HG03432 (cell line): ENCODE measurements around the gene DDX5.

Source experiments
- ATAC-seq: cut with Tn5 transposase; IDR thresholded peaks from one replicate; pipeline ENCODE4 v1.9.1; 2021; ENCODE audit warnings: mild to moderate bottlenecking, moderate library complexity; ENCODE audit not compliant: unreplicated experiment

Gene DDX5

DNA sequence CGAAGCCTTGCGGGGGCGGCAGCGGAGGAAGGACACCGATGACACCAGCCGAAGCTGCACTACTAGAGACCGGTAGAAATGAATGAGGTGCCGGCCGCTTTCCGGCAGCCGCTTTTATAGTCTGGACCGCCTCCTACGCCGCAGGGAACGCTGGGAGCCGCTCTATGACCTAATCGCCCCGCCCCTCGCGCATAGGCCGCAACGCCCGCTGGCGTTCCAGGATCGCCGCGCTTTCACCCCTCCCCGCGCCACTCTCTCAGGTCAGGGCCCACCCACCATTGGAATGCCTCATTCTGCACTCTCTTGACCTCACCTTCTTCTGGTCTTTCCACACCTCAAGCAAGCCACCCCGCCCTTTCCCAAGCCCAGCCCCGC is at the start of gene DDX5:
Gene DDX5 (minus strand): TSS at position 89 of the 375 bp plus-strand sequence. CDS start 170 bp downstream, outside the sequence.
- ATAC-seq: peak; percentile 70

DNA sequence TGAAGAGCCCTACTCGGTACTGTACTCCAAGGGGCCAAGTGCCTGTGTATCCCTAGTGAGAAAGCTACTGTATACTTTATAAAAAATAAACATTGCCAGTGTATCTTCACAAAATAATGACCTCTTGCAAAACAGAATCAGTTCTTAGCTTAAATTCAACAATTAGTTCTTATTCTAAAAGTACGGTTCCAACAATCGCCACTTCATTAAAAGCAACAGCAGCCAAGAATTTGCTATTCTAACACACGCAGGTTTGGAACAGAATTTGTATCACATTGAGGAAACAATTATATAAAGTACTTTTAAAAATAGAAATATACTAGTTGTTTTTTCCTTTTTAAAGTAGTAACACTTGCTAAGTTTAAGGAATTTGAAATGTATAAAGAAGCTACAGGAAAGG is 49.2 kb upstream of the DDX5 start:
- no peak for ATAC-seq

DNA sequence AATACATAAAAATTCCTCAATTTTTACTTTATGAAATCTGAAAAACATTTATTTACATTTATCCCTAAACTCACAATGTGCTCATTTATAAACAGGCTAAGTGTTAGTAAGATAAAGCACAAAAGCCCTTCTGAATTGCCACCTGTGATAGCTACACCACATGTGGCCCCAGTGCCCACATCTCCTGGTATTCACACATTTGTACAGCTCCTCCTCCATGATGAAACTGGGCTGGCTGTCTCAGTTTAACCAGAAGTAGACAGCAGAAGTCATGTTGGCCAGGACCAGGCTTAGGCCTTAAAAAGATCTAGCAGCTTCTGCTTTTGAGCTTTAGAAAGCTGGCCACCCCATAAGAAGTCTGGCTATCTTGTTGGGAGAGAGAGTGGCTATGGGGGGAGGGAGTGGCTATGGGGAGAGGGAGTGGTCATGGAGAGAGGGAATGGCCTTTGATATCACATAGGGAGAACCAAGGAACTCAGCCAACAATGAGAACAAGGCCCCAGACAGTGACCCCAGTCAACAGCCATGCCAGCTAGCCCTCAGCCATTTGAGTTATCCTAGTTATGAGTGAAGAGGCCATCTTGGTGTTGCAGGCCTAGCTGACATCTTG is 48.0 kb upstream of the DDX5 start:
- no peak for ATAC-seq

DNA sequence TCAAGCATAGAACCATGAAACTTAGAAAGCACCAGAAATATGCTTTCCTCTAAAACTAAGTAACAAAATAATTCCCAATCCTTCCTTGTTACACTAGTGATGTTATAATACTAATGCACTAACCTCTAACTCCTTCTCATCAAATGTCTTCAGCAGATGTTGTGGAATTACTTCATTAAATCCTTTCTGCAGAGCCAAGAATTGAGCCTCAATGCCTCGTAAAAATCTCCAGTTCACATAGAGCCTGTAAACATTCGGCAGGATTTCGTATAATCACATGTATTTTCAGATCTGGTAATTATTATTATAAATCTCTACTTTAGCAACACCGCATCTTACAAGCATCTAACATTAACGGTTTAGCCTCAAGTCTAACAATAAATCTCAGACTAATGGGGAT is 45.4 kb upstream of the DDX5 start:
- ATAC-seq: no peak

DNA sequence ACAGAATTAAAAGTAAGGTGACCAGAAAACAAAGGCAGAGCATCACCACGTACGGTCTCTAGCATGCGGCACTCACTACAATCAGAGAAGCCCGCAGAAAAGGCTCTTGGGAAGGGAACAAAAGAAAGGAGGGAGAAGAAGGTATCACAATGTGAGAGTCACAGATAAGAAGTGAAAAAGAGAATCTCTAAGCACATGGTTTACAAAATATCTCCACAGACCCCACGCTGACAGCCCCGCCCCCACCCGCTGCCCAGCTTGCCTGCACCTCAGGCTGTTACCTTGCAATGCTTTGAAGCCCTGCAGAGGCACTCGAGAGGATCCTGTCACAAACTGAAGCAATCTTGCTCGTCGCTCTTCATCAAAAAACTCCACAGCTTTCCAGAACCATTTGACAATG is 41.2 kb upstream of the DDX5 start:
- no peak for ATAC-seq

DNA sequence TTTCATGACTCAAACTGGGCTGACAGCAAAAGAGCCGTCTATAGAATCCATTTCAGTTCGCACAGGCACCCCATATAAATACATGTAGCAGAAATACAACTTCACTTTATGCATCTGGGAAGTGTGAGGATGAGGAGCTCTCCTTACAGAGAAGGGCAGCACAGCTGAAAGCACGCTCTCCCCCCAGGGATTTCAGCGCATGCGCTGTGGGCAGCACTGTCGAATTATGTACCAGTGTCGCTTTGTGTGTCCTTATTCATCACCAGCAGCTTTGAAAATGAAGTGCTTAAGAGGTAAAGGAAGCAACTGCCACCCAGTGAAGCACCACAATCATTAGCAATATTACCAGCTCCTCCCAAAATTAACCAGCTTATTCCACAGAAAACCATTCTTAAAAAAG is 40.6 kb upstream of the DDX5 start:
- ATAC-seq: no peak

DNA sequence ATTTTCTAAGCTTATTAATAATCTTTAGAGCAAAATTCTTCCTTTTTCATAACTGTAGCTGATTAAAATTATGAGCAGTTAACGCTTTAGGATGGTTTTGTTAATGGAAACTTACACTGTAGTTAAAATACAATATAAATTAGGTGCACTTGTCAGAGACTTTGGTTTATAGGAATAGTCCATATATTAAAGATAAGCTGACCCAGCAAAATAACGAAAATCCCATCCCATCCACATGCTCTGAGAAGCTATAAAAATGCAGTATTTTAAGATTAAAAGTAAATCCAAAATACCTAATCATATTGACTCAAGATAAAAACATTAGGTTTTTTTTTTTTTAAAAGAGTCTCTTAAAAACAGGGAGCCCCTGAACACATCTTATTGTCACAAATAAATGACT is 38.7 kb upstream of the DDX5 start:
- no peak for ATAC-seq

DNA sequence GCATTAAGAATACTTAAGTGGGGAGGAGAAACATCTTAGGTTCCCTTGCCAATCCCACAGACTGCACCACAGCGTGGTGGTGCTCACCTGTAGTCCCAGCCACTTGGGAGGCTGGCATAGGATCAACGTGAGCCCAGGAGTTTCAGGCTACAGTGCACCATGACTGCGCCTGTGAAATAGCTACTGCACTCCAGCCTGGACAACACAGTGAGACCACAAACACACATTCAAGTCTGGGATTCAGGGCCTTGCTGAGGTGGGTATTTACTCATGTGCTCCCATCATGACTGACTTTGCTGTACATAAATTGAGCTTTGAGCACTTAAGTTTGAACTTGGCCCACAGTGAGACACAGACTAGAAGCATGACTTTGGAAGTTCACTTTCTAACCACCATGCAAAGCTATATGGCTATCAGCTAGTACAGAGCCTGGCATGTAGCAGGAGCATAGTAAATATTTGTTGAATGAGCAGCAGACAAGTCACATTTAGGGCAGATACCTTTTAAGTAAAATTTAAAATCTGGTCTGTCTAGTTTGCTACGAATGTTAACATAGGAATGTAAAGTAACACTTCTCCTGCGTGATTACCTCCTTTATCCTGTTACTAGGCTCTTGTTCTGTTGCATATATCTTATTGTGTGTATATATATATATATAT is 34.2 kb upstream of the DDX5 start:
- ATAC-seq: no peak

DNA sequence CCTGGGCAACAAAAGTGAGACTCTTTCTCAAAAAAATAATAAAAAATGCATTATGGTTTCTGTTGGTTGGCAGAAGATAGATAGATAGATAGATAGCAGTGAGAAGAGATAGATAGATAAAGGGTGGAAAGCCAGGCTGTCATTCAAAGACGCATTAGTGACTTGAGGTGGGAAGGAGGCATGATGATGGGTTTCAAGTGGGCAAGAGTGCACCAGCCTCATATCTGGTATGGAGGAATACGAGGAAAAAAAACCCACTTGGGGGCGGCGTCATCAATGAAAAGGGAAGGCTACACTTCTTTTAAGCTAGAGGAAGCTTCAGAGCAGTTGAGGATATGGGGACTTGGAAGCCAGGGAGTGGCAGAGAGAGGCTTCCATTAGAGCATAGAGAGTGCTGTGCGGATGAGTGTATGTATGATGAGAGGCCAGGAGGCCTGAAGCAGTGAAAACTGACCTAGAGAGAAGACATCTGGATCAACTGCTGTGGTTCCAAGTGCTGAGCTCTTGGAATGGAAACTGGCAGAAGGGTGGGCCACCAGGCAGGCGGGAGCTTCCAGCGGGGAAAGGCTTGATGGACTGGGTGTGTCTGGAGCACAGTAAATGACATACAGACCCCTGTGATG is 32.5 kb upstream of the DDX5 start:
- ATAC-seq: no peak

DNA sequence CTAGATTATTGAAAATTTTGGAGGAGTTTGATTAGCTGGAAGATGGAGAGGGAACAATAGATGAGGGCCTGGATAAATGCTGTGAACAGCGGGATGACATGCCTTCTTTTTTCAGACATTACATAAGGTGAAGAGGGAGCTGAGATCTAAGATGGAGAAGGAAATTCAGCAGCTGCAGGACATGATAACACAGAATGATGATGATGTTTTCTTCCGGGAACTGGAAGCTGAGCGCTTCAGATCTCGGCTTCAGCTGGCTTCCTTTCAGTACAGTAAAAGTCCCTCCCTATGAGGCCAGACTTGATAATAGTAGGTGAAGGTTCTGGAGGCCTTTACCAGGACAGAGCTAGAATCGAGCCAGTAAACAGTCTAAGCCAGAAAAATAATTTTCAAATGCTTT is 31.4 kb upstream of the DDX5 start:
- ATAC-seq: no peak

DNA sequence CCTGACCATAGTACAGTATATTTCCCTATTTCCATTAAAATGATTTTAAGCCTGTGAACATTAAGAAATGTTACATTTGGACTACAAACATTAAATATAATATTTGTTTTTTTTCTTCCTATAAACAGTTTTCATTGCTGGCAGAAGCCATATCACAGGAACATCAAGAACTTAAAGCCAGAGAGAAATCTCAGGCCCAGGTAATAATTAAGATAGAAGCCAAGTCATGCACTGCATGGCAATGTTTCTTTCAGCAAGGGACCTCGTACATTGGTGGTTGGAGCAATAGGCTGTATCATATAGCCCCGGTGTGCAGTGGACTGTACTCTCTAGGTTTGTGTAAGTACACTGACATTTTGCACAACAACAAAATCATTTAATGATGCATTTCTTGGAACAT is 30.8 kb upstream of the DDX5 start:
- no peak for ATAC-seq

DNA sequence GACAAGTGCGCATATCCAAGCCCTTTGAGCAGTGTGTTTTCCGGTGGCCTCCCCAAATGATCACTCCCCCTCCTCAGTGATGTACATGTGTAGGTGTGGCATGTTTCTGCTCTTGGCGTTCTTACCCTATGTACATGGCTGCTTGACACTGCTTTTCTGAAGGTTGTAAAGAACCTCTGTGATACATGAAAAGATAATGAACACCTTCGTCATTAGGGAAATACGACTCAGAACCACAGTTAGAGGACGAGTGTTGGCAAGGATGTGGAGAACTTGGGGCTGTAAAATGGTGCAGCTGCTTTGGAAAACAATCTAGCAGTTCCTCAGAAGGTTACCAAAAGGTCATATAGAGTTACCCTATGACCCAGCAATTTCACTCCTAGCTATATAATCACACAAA is 29.3 kb upstream of the DDX5 start:
- ATAC-seq: no peak

DNA sequence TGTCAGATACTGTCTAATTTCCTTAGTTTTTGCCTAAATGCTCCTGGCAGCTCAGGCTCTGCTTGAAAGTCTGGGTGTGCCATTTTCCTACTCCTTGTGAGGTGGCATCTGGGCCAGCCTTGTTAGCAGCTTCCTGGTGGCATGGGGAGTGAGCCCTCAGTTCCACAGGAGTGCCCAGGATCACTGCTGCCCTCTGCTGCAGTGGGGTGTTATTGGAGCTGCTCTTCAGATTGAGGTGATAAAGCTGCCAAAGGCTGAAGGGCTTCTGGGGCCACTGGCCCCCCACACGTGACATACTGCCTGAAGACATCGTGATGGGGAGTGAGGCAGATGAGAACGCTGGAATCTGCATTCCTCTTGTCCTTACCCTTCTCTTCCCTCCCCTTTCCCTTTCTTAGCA is 28.1 kb upstream of the DDX5 start:
- no peak for ATAC-seq

DNA sequence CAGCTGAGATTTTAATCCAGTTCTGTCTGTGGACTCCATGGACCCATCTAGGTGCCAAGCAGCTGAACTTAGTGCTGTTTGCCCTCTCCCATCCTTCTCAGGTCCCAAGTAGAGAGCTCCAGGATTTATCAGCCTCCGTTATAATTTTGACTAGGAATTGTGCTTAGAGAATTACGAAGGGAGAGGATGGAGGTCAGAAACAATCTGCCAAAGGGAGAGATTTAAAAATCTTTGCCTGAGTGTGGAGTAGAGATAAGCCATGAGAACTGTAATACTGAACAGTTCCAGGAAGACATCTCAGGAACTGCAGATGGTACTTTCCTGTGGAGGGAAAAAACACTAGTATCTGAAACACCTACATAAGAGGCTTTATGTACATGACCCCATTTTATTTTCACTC is 27.7 kb upstream of the DDX5 start:
- no peak for ATAC-seq

DNA sequence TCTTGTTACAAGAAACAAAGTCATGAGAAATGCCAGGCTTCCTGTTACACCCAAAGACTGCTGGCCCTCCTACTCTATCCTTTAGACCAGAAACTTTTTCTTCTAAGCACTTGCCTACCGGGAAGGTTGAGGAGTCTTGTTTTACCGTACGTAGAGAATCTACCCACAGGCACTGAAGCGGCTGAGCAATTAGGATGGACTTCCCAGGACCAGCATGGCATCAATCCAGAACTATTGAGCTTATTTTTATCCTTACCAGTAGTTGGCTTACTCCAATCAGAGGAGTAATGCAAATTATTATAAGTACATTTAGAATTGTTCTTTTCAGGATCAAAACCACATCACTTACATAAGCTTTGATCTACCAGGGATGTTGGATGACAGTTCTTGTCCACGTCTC is 26.3 kb upstream of the DDX5 start:
- no peak for ATAC-seq

DNA sequence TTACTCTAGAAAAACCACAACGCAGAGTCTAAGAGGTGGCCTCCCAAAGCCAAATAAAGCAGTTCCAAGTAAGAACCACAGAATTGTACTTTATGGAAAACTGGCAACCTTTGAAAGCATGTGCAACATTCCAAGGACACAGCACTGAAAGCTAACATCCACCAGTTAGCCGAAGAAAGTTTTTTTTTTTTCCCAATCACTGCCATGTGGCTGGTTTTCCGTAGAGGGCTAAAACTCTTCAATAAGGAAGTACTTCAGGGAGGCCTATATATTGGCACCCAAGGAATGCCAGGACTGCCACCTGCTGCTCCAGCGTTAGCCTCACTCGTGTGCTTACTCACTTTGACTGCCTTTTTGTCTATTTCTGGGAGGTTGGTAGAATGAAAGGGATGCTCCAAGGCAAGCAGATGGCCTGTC is 25.9 kb upstream of the DDX5 start:
- no peak for ATAC-seq

DNA sequence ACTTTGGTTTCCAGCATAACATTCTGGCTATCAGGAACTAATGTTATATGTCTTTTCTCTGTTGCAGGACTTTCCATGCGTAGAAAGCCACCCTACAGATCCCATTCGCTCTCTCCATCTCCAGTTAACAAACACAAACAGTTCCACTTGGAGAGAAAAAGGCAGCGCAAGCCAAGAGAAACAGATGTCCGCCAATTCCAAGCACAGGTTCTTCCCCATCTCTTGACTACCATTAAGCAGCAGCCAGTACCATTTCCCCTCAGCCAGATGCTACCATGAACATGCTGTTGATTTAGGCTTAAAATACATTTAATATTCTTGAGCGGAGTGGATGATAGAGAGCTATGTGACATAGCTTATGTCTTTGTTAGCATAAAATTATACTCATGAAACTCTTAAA is 23.1 kb upstream of the DDX5 start:
- no peak for ATAC-seq

DNA sequence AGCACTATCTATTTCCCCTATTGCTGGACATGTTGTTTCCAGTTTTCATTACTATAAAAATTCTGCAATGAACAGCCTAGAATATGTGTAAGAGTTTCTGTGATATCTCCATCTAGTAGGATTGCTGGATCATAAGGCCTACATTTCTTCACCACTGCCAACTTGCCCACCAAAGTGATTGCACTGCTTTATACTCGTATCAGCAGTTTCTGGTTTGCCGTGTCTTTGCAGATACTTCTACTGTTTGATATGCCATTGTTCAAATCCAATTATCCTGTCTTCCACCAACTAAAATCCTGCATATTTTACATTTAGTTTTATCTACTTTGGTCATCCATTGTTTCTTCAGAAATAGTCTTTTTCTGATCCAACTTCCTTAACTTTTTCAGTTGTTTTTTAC is 21.8 kb upstream of the DDX5 start:
- ATAC-seq: no peak

DNA sequence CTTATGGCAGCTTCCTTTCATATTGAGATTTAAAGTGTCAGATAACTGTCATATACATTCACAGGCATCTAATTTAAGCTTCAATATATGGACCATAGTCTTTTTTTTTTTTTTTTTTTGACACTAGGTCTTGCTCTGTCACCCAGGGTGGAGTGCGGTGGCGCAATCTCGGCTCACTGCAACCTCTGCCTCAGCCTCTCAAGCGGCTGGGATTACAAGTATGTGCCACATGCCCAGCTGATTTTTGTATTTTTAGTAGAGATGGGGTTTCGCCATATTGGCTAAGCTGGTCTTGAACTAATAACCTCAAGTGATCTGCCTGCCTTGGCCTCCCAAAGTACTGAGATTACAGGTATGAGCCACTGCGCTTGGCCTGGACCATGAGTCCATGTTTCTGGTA is 14.3 kb upstream of the DDX5 start:
- no peak for ATAC-seq

DNA sequence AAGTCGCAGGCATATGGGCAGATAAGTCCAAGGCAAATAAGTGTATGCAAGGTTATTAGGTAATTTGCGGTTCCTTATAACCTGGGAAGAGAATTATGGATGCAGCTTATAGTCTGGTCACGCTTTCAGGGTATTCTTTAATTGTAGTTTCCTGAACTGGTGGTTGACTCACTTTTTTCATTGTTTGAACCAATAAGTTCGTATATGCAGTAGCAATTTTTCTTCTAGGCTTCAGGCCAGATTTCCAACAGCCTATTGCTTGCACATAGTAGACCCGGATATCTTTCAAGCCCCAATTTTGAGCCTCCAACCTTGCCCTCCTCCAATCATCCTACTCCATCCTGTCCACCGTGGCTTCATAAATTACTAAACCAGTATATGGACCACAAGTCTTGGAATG is 13.5 kb upstream of the DDX5 start:
- ATAC-seq: no peak

DNA sequence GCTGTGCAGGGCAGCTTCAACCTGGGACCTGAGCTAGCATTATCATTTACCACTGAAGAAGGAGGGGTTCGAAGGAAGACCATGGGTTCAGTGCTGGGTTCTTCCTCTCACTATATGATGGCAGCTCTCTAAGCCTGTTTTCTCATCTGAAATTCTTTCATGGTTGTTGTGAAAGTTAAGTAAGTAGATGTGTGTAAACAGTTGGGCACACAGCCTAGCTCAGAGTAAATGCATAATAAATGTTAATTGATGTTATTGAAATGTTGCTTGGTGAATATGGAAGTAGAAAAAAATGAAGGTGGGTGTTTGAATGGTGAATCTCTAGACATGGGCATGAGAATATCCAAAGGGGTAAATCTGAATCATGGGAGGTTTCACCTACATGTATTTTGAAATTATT is 9.7 kb upstream of the DDX5 start:
- no peak for ATAC-seq

DNA sequence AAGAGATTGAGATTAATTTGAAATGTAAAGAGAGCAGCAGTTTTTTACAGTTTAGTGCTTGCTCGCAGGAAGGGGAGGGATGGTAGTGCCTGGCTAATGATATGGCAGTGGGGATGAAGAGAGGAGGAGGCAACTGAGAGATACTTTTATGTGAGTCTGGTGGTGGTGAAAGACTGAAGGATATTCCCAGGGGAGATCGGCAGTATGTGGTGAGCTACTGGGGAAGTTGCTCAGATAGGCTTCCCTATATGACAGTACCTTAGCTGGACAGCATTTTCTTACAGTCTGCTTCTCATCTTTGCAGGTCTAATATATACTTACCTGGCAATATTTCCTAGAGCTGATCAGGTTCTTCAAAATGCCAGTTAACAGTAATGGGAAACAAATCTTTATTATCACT is 9.3 kb upstream of the DDX5 start:
- ATAC-seq: no peak

DNA sequence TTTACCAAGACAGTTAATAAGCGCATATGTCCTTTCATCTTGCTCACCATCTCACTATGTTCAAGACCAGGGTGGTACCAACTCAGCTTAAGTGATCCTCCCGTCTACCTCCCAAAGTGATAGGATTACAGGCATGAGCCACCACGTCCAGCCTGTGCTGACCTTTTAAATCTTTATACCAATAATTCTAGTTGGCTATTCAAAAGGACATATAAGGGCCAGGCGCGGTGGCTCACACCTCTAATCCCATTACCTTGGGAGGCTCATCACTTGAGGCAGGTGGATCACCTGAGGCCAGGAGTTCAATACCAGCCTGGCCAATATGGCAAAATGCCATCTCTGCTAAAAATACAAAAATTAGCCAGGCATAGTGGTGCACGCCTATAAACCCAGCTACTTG is 3.1 kb upstream of the DDX5 start:
- ATAC-seq: no peak
